ENCODE results near the gene GNG7. TPM values are rescaled to one million over a fixed set of nuclear protein-coding genes. Genes with fewer than 3 reads are reported as not detected.

Gene GNG7
- total RNA-seq, 4 donors from 2014 or later: 2.1 to 4.3 (median 3.0) TPM

DNA sequence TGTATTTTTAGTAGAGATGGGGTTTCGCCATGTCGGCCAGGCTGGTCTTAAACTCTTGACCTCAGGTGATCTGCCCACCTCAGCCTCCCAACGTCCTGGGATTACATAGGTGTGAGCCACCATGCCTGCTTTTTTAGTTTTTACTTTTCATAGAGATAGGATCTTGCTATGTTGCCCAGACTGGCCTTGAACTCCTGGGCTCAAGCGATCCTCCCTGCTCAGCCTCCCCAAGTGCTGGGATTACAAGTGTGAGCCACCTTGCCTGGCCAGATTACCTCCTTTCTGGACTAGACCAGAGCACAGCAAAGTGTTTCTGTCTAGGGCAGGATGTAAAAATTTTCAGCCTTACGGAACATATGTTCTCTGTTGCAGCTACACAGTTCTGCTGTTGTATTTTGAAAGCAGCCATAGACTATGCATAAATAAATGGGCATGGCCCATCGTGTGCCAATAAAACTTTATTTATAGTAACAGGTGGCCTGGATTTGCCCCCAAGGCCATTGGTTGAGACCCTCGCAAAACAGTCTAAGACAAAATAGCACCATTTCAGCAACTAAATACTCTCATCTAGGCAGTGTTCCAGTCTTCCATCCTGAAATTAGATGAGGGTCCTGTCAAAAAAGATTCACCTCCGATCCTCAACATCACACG, 36.0 kb downstream of the GNG7 start:
- 86% methylated on average over 9 of the region's 9 CpGs for WGBS
- Histone ChIP-seq H3K27me3 (no peaks in the 10 kb centered on the region), H3K9me3 (peaks cover 8% of the 10 kb centered on the region), H3K27ac (no peak overlapping the region), H3K36me3 (no peaks in the 10 kb centered on the region), H3K4me1 (no peaks in the 10 kb centered on the region), H3K4me3 (no peak overlapping the region)
- TF ChIP-seq, protein P1, sequence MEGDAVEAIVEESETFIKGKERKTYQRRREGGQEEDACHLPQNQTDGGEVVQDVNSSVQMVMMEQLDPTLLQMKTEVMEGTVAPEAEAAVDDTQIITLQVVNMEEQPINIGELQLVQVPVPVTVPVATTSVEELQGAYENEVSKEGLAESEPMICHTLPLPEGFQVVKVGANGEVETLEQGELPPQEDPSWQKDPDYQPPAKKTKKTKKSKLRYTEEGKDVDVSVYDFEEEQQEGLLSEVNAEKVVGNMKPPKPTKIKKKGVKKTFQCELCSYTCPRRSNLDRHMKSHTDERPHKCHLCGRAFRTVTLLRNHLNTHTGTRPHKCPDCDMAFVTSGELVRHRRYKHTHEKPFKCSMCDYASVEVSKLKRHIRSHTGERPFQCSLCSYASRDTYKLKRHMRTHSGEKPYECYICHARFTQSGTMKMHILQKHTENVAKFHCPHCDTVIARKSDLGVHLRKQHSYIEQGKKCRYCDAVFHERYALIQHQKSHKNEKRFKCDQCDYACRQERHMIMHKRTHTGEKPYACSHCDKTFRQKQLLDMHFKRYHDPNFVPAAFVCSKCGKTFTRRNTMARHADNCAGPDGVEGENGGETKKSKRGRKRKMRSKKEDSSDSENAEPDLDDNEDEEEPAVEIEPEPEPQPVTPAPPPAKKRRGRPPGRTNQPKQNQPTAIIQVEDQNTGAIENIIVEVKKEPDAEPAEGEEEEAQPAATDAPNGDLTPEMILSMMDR (IDR thresholded peaks at IDR 0.05): no peak
- TF ChIP-seq POLR2A (IDR thresholded peaks at IDR 0.05) (no peak), EP300 (IDR thresholded peaks at IDR 0.05) (no peak), POLR2AphosphoS5 (IDR thresholded peaks at IDR 0.05) (no peak)
- no peak for DNase-seq (ENCODE audit: low spot score in 2 of 2)

DNA sequence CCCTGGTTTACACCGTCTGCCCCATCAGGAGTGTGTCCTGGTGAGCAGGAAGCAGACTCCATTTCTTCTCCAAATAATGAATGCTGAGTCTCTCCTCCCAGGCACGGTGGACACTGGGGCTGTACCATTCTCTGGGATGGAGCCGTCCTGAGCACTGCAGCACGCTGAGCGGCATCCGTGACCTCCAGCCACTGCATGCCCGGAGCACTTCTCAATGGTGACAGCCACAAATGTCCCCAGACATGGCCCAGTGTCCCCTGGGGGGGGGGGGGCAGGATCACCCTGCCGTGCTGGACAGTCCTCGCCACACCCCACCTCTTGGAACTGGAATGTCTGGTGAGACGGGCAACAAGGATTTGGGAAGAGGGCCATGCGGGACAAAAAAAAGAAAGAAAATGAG, 37.4 kb downstream of the GNG7 start:
- H3K27ac ChIP-seq: no peak overlapping the region
- TF ChIP-seq POLR2A (IDR thresholded peaks at IDR 0.05): no peak
- TF ChIP-seq EP300 (IDR thresholded peaks at IDR 0.05): no peak
- no peak for TF ChIP-seq POLR2AphosphoS5 (IDR thresholded peaks at IDR 0.05)
- TF ChIP-seq, protein P1 (IDR thresholded peaks at IDR 0.05): no peak
- H3K4me3 ChIP-seq: no peak overlapping the region
- H3K9me3 ChIP-seq: peaks cover 8% of the 10 kb centered on the region
- DNase-seq (ENCODE audit: low spot score in 2 of 2): no peak
- no peaks in the 10 kb centered on the region for H3K36me3 ChIP-seq
- H3K27me3 ChIP-seq: no peaks in the 10 kb centered on the region
- 92% methylated on average over 4 of the region's 11 CpGs for WGBS
- H3K4me1 ChIP-seq: no peaks in the 10 kb centered on the region

DNA sequence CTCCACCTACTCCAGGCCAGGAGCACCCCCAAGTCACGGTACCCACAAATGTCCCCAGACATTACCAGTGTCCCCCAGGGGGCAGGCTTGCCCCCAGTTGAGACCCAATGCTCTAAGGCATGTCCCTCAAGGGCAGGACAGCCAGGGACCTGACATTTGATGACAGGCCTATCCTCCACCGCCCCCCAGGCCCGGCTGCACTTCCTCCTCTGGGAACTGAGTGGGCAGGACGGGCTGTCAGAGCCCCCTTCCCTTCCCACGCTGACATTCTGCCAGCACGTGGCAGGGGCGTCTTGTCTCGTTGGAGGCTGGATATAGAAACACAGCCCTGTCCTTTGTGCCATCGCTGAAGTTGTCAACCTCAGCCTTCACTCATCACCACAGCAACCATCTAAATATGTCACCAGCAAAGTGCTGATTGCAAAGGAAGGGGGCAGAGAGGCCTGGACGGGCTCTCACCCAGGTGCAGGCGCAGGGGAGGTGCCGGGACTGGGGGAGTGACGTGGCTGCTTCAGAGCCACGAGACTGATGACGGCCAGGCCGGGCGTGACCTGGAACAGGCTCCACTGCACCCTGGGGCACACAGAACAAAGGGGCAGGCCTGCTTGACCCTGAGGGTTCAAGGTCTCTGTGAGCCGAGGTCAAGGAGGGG, 38.4 kb downstream of the GNG7 start:
- no peaks in the 10 kb centered on the region for H3K27me3 ChIP-seq
- no peak for DNase-seq (ENCODE audit: low spot score in 2 of 2)
- 81% methylated on average over 13 of the region's 18 CpGs for WGBS
- TF ChIP-seq EP300 (IDR thresholded peaks at IDR 0.05) (no peak), POLR2A (IDR thresholded peaks at IDR 0.05) (no peak), POLR2AphosphoS5 (IDR thresholded peaks at IDR 0.05) (no peak)
- TF ChIP-seq, protein P1 (IDR thresholded peaks at IDR 0.05): no peak
- H3K9me3 ChIP-seq: peaks cover 8% of the 10 kb centered on the region
- H3K36me3 ChIP-seq: no peaks in the 10 kb centered on the region
- no peak overlapping the region for H3K4me3 ChIP-seq
- H3K4me1 ChIP-seq: no peaks in the 10 kb centered on the region
- H3K27ac ChIP-seq: no peak overlapping the region

DNA sequence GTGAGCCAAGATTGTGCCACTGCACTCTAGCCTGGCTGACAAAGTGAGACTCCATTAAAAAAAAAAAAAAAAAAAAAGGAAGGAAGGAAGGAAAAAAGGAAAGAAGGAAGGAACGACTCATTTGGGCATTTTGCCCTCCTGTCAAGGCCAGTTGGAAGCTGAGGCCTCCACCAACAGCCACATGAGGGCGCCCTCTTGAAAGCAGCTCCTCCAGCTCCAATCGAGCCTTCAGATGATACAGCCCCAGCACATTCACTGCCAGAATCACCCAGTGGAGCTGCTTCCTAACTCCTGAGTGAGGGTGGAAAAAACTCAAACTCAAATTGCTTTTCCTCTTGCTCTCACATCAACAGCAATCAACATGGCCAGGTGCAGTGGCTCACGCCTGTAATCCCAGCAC, 40.9 kb downstream of the GNG7 start:
- H3K27ac ChIP-seq: no peak overlapping the region
- DNase-seq (ENCODE audit: low spot score in 2 of 2): no peak
- H3K4me1 ChIP-seq: no peaks in the 10 kb centered on the region
- H3K27me3 ChIP-seq: no peaks in the 10 kb centered on the region
- peaks cover 8% of the 10 kb centered on the region for H3K9me3 ChIP-seq
- 63% methylated on average over 4 of the region's 4 CpGs for WGBS
- TF ChIP-seq EP300 (IDR thresholded peaks at IDR 0.05): no peak
- TF ChIP-seq POLR2A (IDR thresholded peaks at IDR 0.05): no peak
- no peak overlapping the region for H3K4me3 ChIP-seq
- no peaks in the 10 kb centered on the region for H3K36me3 ChIP-seq

DNA sequence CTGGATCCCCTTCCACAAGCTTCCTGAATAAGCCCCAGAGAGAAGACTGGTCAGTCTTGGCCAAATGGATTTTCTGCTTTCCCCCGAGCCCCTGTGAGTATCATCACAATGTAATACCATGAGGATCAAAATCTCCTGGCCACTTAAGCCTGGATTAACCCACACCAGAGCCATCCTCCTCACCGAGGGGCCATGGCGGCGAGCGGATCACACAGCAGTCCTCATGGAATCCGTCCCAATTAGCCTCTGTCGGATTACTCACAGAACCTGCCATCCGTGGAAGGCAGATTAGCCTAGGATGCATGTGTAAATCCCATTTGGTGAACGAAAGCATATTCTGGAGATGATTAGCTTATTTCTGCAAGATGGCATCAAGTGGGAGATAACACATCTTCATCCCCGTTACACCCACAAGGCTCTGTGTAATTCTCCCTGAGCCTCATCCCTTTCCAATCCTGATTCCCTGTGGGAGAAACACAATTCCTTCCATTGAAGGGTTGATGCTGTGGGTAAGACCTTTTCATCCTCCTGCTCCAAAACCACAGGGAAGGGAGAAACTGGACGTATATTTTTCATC, 42.5 kb downstream of the GNG7 start:
- Histone ChIP-seq H3K9me3 (peaks cover 8% of the 10 kb centered on the region), H3K27me3 (no peaks in the 10 kb centered on the region), H3K4me1 (no peaks in the 10 kb centered on the region), H3K36me3 (no peaks in the 10 kb centered on the region), H3K27ac (no peak overlapping the region), H3K4me3 (no peak overlapping the region)
- no peak for DNase-seq (ENCODE audit: low spot score in 2 of 2)
- no peak for TF ChIP-seq POLR2A (IDR thresholded peaks at IDR 0.05)
- TF ChIP-seq EP300 (IDR thresholded peaks at IDR 0.05): no peak
- WGBS: 74% methylated on average over 11 of the region's 11 CpGs

DNA sequence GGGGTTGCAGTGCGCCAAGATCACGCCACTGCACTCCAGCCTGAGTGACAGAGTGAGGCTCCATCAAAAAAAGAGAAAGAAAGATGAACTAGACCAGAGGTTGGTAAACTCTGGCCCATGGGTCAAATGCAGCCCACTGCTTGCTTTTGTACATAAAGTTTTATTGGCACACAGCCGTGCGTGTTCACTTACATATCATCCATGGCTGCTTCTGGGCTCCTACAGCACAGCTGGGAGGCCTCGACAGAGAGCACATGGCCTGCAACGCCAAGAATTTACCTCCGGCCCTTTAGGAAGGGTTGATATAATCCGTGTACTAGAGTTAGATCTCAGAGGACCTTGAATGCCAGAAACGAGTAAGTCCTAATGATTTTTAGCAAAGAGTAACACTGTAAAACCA, 46.0 kb downstream of the GNG7 start:
- 88% methylated on average over 9 of the region's 9 CpGs for WGBS
- H3K27me3 ChIP-seq: peaks cover 9% of the 10 kb centered on the region
- peaks cover 4% of the 10 kb centered on the region for H3K4me1 ChIP-seq
- H3K9me3 ChIP-seq: no peaks in the 10 kb centered on the region
- H3K4me3 ChIP-seq: no peak overlapping the region
- no peak for DNase-seq (ENCODE audit: low spot score in 2 of 2)
- TF ChIP-seq, protein P1 (IDR thresholded peaks at IDR 0.05): no peak
- TF ChIP-seq EP300 (IDR thresholded peaks at IDR 0.05) (no peak), POLR2AphosphoS5 (IDR thresholded peaks at IDR 0.05) (no peak), POLR2A (IDR thresholded peaks at IDR 0.05) (no peak)
- H3K36me3 ChIP-seq: no peaks in the 10 kb centered on the region
- H3K27ac ChIP-seq: no peak overlapping the region

Measured in suprapubic skin (tissue), 4 donors.